CD4-positive, alpha-beta memory T cell (primary cell): ENCODE results near the gene QRICH1. TPM values are rescaled to one million over a fixed set of nuclear protein-coding genes. Genes with fewer than 3 reads are reported as not detected.

Experiments used
- CTCF ChIA-PET: fragments of 350-600 bp; sonication (Branson Sonifier 250); formaldehyde crosslinking; loops from one replicate; lab custom pipeline; 2021; ENCODE audit warnings: inconsistent platforms; ENCODE audit not compliant: partially characterized antibody; lab: Charles Lee
- POLR2A ChIA-PET: fragments of 350-600 bp; sonication (Branson Sonifier 250); formaldehyde crosslinking; loops from one replicate; lab custom pipeline; 2021; ENCODE audit not compliant: partially characterized antibody; lab: Charles Lee
- DNase-seq, 5 donors: peaks; one replicate each; pipeline versions ENCODE4 v3.0.0 to v3.0.0-alpha.2; 2020 to 2022; ENCODE audit warnings: mixed read lengths in 1 of 5
- H3K27ac ChIP-seq: one replicate; pipeline ENCODE4 v1.7.0; 2013; ENCODE audit warnings: low read depth, low read length
- H3K27me3 ChIP-seq: 2 replicates; pipeline ENCODE4 v1.7.0; 2013; ENCODE audit warnings: mild to moderate bottlenecking, low read length, moderate library complexity; ENCODE audit not compliant: insufficient read depth
- H3K36me3 ChIP-seq: 2 replicates; pipeline ENCODE4 v1.7.0; 2013; ENCODE audit warnings: mild to moderate bottlenecking, low read length, moderate library complexity; ENCODE audit not compliant: insufficient read depth
- H3K4me1 ChIP-seq: 2 replicates; pipeline ENCODE4 v1.7.0; 2013; ENCODE audit warnings: mild to moderate bottlenecking, low read length, moderate library complexity; ENCODE audit not compliant: insufficient read depth
- H3K4me3 ChIP-seq, 2 donors: one replicate each; pipeline ENCODE4 v1.7.0; 2013; ENCODE audit warnings: low read length in 2 of 2, mild to moderate bottlenecking in 1 of 2
- H3K9me3 ChIP-seq, 2 donors: one replicate each; pipeline ENCODE4 v1.7.0; 2013; ENCODE audit warnings: low read length in 2 of 2, control low read depth in 1 of 2; ENCODE audit not compliant: control insufficient read depth in 1 of 2
- H3K27ac Mint-ChIP-seq, 7 donors: one replicate each; pipeline ENCODE4 v1.8.0; 2020 to 2021; ENCODE audit warnings: mixed read lengths in 7 of 7, mild to moderate bottlenecking in 6 of 7, inconsistent platforms in 3 of 7, moderate library complexity in 3 of 7
- H3K27me3 Mint-ChIP-seq, 2 donors: one replicate each; pipeline ENCODE4 v1.8.0; 2020 to 2021; ENCODE audit warnings: mixed read lengths in 2 of 2
- H3K36me3 Mint-ChIP-seq, 2 donors: one replicate each; pipeline ENCODE4 v1.8.0; 2020 to 2021; ENCODE audit warnings: mixed read lengths in 2 of 2, inconsistent platforms in 1 of 2, mild to moderate bottlenecking in 1 of 2
- H3K4me1 Mint-ChIP-seq, 4 donors: one replicate each; pipeline ENCODE4 v1.8.0; 2020 to 2021; ENCODE audit warnings: mixed read lengths in 4 of 4, mild to moderate bottlenecking in 1 of 4
- H3K4me3 Mint-ChIP-seq, 8 donors: one replicate each; pipeline ENCODE4 v1.8.0; 2020 to 2021; ENCODE audit warnings: mixed read lengths in 8 of 8, mild to moderate bottlenecking in 7 of 8, moderate library complexity in 6 of 8, inconsistent platforms in 3 of 8
- H3K9me3 Mint-ChIP-seq, 8 donors: one replicate each; pipeline ENCODE4 v1.8.0; 2020 to 2021; ENCODE audit warnings: mixed read lengths in 8 of 8, mild to moderate bottlenecking in 5 of 8, inconsistent platforms in 3 of 8, moderate library complexity in 1 of 8
- intact Hi-C: fragments of 100-400 bp; cut with micrococcal nuclease; formaldehyde crosslinking; loops from one replicate; pipeline ENCODE4 v1.15.1; 2023
- polyA plus RNA-seq, 2 donors: library from polyadenylated mRNA; unstranded; fragments of 300-500 nt; fragmentation: Illumina TruSeq; gene quantifications; one replicate each; pipeline ENCODE4 v1.2.3, GENCODE V29; 2021
- total RNA-seq, 2 experiments: library from RNA; stranded (reverse); gene quantifications; one replicate each; pipeline ENCODE4 v1.2.3, GENCODE V29; 2021

QRICH1 gene
- total and polyA plus RNA-seq, 4 experiments from 2014 or later: 18.6 to 177 (median 102) TPM

DNA sequence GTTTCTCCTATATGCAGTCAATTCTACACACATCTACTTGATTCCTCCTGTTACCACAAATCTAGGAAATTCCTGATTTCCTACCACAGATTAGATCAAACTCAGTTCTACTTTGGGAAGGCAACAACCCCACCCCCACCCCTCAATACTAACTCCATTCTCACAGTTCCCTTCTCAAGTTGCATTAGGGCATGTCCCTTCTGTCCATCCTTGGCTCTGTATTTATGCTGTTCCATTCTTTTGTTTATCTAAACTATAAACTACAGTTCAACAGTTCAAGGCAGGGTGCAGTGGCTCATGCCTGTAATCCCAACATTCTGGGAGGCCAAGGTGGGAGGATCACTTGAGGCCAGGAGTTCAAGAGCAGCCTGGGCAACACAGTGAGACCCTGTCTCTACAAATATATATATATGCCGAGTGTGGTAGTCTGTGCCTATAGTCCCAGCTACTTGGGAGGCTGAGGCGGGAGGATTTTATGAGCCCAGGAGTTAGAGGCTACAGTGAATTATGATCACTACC is 39.5 kb downstream of the QRICH1 start:
- H3K36me3 ChIP-seq: peaks cover 32% of the 10 kb centered on the region
- no peak for DNase-seq
- POLR2A ChIA-PET: no interaction called here
- Mint-ChIP-seq H3K9me3 (no peaks in the 10 kb centered on the region), H3K4me3 (no peak overlapping the region), H3K36me3 (peaks cover 39 to 68% of the 10 kb centered on the region in 2 donors), H3K27ac (peak overlapping the region in 6 of 7 donors; percentile 23 to 78 (median 60)), H3K27me3 (no peaks in the 10 kb centered on the region), H3K4me1 (peaks cover 8 to 27% (median 13%) of the 10 kb centered on the region in 4 donors)
- no peaks in the 10 kb centered on the region for H3K27me3 ChIP-seq
- no peak overlapping the region for H3K4me3 ChIP-seq
- H3K27ac ChIP-seq: no peak overlapping the region
- CTCF ChIA-PET: interaction anchor here (1.0 kb wide), 1 partner anchor 16 kb away, joined by 3 read pairs; no protein-coding TSS in a partner anchor
- H3K4me1 ChIP-seq: no peaks in the 10 kb centered on the region
- intact Hi-C loops: no loop called here
- H3K9me3 ChIP-seq: no peaks in the 10 kb centered on the region

DNA sequence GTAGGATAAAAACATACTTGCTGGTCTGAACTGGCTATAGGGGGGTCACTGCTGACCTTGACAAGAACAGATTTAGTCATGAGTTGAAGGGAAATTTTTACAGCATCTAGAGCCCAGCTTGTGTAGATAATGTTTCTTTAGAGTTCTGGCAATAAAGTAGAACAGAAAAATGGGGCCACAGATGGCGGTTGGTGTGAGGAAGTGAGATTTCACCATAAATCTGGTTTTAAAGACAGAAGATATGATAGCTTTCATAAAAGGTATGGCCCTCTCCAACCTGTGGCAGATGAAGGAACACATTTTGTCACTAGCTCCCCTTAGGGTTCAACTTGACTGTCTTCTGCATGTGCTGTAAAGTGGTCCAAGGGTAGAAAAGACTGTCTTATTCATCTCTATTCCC is 40.3 kb downstream of the QRICH1 start:
- Mint-ChIP-seq H3K9me3 (no peaks in the 10 kb centered on the region), H3K4me1 (peaks cover 8 to 27% (median 13%) of the 10 kb centered on the region in 4 donors), H3K27ac (peak overlapping the region in 1 of 7 donors; percentile 29), H3K36me3 (peaks cover 39 to 68% of the 10 kb centered on the region in 2 donors), H3K27me3 (no peaks in the 10 kb centered on the region), H3K4me3 (no peak overlapping the region)
- Histone ChIP-seq H3K4me1 (no peaks in the 10 kb centered on the region), H3K27ac (no peak overlapping the region), H3K4me3 (no peak overlapping the region), H3K36me3 (peaks cover 32% of the 10 kb centered on the region), H3K9me3 (no peaks in the 10 kb centered on the region), H3K27me3 (no peaks in the 10 kb centered on the region)
- CTCF ChIA-PET: no interaction called here
- no peak for DNase-seq
- intact Hi-C loops: no loop called here
- POLR2A ChIA-PET: no interaction called here

DNA sequence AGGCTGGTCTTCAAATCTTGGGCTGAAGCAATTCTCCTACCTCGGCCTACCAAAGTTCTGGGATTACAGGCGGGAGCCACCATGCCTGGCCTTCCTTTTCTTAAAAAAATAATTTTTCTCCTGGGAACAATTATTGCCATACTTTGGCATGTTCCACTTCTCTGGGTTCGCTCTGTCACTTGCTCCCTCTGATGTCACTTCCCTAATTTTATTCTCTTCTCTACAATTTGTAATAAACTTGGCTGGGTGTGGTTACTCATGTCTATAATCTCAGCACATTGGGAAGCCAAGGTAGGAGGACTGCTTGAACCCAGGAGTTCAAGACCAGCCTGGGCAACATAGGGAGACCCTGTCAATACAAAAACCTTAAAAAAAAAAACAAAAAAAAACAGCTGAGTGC is 58.6 kb downstream of the QRICH1 start:
- Histone ChIP-seq H3K27me3 (no peaks in the 10 kb centered on the region), H3K4me3 (no peak overlapping the region), H3K27ac (no peak overlapping the region), H3K4me1 (no peaks in the 10 kb centered on the region), H3K9me3 (no peaks in the 10 kb centered on the region), H3K36me3 (peaks cover 31% of the 10 kb centered on the region)
- Mint-ChIP-seq H3K9me3 (no peaks in the 10 kb centered on the region), H3K27me3 (no peaks in the 10 kb centered on the region), H3K27ac (peak overlapping the region in 1 of 7 donors; percentile 79), H3K36me3 (peaks cover 38 to 52% of the 10 kb centered on the region in 2 donors), H3K4me3 (no peak overlapping the region), H3K4me1 (peaks cover 0 to 6% (median 0%) of the 10 kb centered on the region in 4 donors)
- ChIA-PET POLR2A (no interaction called here), CTCF (no interaction called here)
- intact Hi-C loops: no loop called here
- no peak for DNase-seq

DNA sequence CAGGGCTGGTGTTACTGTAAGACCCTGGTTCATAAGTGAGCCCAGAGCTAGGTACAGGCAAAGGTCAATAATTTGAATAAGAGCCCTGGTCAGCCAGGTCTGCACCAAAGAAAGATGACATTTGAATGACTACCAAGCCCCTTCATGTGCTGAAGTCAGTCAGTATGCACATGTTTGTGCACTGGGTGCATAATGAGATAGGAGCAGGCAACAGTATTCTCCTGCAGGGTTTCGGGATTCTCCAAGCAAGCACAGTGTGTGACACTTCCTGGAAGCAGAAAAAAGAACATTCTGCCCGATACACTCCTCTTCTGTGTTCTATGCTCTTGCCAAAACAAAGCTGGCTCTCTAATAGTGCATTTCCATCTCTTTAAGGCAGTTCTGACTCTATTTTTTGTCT is 59.2 kb downstream of the QRICH1 start:
- peaks cover 31% of the 10 kb centered on the region for H3K36me3 ChIP-seq
- POLR2A ChIA-PET: interaction anchor here (0.6 kb wide), 2 partner anchors 17 to 730 kb away, joined by 3 read pairs; no protein-coding TSS in a partner anchor
- peak overlapping the region in 4 of 7 donors; percentile 30 to 58 (median 44) for H3K27ac Mint-ChIP-seq
- H3K9me3 ChIP-seq: no peaks in the 10 kb centered on the region
- H3K27me3 Mint-ChIP-seq: no peaks in the 10 kb centered on the region
- no peaks in the 10 kb centered on the region for H3K9me3 Mint-ChIP-seq
- peaks cover 1% of the 10 kb centered on the region for H3K4me1 ChIP-seq
- peaks cover 0 to 7% (median 2%) of the 10 kb centered on the region in 4 donors for H3K4me1 Mint-ChIP-seq
- H3K27ac ChIP-seq: no peak overlapping the region
- H3K27me3 ChIP-seq: no peaks in the 10 kb centered on the region
- no peak for DNase-seq
- no peak overlapping the region for H3K4me3 ChIP-seq
- intact Hi-C loops: no loop called here
- CTCF ChIA-PET: interaction anchor here (1.3 to 1.5 kb wide), 2 partner anchors 13 to 45 kb away, joined by 4 to 6 read pairs; partner anchors contain the start of genes NDUFAF3 and P4HTM
- no peak overlapping the region for H3K4me3 Mint-ChIP-seq
- peaks cover 35 to 52% of the 10 kb centered on the region in 2 donors for H3K36me3 Mint-ChIP-seq

DNA sequence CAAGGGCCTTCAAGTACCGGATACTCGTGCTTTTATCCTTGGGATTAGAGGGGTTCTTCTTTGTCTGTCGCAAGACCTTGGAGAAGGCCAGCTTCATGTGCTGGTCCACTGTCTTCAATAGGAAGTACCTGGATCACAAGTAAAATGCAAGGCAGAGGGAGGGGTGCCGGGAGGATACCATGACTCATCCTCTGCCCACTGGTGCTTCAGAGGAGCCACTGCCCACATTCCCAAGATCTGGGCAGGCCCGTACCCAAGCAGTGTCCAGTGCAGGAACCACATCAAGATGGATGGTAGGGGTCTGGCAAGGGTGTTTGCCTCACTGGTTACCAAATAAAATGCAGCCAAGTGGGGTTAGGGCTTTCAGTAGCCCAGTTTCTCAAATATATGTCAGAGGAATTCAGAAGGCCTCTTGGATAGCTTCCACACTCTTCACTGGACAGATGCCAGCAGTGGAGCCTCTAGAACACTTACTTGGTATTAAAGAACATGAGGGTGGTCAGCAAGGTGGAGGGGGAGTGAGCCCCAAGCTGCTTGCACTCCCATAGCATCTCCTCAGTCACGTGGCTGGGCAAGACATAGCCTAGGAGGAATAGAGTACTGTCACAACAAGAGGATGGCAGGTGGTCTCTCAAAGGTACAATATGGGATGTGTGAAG is 61.1 kb downstream of the QRICH1 start:
- peaks cover 17% of the 10 kb centered on the region for H3K4me1 ChIP-seq
- Mint-ChIP-seq H3K27me3 (no peaks in the 10 kb centered on the region), H3K36me3 (peaks cover 35 to 58% of the 10 kb centered on the region in 2 donors), H3K9me3 (peaks cover 0 to 4% (median 0%) of the 10 kb centered on the region in 8 donors), H3K27ac (peak overlapping the region in 2 of 7 donors; percentile 4 to 55), H3K4me1 (peaks cover 14 to 22% (median 18%) of the 10 kb centered on the region in 4 donors), H3K4me3 (no peak overlapping the region)
- no peak for DNase-seq
- POLR2A ChIA-PET: interaction anchor here (2.1 to 4.2 kb wide), 2 partner anchors 11 to 25 kb away, joined by 9 to 24 read pairs; partner anchors contain the start of genes NDUFAF3 and WDR6
- H3K4me3 ChIP-seq: no peak overlapping the region
- H3K27ac ChIP-seq: no peak overlapping the region
- CTCF ChIA-PET: interaction anchor here (1.0 to 3.5 kb wide), 2 partner anchors 44 to 45 kb away, joined by 3 to 12 read pairs; no protein-coding TSS in a partner anchor
- H3K9me3 ChIP-seq: no peaks in the 10 kb centered on the region
- intact Hi-C loops: no loop called here
- peaks cover 31% of the 10 kb centered on the region for H3K36me3 ChIP-seq
- H3K27me3 ChIP-seq: no peaks in the 10 kb centered on the region

DNA sequence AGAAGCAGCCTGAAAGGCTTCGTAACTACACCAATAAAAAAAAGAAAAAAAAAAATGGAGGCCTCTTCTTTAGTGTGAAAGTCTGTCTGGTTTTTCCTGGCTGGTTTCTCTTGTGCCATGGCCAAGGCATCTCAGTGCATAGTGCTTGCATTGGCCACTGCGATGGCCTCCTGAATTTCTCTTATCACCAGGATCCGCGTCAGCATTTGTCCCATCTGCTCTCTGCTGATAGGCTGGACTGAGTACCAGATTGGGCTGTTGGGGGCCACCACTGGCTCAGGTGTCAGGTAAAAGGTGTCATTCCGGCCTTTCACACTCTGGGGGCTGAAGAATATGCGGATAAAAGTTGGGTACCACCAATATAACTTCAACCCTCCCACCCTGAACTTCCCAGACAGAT is 63.5 kb downstream of the QRICH1 start:
- no peaks in the 10 kb centered on the region for H3K27me3 Mint-ChIP-seq
- H3K27ac Mint-ChIP-seq: peak overlapping the region in 6 of 7 donors; percentile 38 to 100 (median 86)
- H3K36me3 ChIP-seq: peaks cover 45% of the 10 kb centered on the region
- CTCF ChIA-PET: interaction anchor here (0.6 kb wide), 1 partner anchor 19 kb away, joined by 3 read pairs; no protein-coding TSS in a partner anchor
- POLR2A ChIA-PET: interaction anchor here (1.5 to 4.2 kb wide), 3 partner anchors 9 to 41 kb away, joined by 5 to 24 read pairs (median 9); partner anchors contain the start of genes NDUFAF3, P4HTM and WDR6
- H3K4me3 Mint-ChIP-seq: no peak overlapping the region
- peaks cover 35 to 56% of the 10 kb centered on the region in 2 donors for H3K36me3 Mint-ChIP-seq
- no peak overlapping the region for H3K4me3 ChIP-seq
- H3K9me3 ChIP-seq: no peaks in the 10 kb centered on the region
- H3K27me3 ChIP-seq: no peaks in the 10 kb centered on the region
- H3K4me1 ChIP-seq: peaks cover 21% of the 10 kb centered on the region
- peak overlapping the region; percentile 93 for H3K27ac ChIP-seq
- intact Hi-C loops: no loop called here
- H3K9me3 Mint-ChIP-seq: peaks cover 0 to 4% (median 0%) of the 10 kb centered on the region in 8 donors
- peaks cover 16 to 40% (median 24%) of the 10 kb centered on the region in 4 donors for H3K4me1 Mint-ChIP-seq
- no peak for DNase-seq

DNA sequence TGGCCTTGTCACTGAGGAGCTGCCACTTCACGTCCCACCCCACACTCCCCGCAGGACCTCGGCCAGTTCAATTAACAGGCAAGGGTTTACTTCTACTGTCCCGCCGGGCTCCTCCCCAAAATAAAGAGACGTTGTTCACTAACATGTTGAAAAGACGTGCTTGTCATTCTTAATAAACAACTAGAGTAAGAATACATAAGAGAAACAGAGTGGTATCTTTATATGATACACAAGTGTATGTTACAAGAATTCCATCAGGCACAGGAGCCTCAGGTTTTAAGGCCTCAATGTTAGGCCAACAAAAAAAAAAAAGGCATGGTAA is 64.3 kb downstream of the QRICH1 start:
- ChIA-PET CTCF (interaction anchor here (0.9 to 4.1 kb wide), 6 partner anchors 12 to 65 kb away, joined by 3 to 61 read pairs (median 6); partner anchors contain the start of genes P4HTM, QRICH1 and WDR6), POLR2A (interaction anchor here (0.6 to 17.6 kb wide), 27 partner anchors 8 to 440 kb away, joined by 3 to 629 read pairs (median 4); partner anchors contain the start of genes ARIH2, CCDC71, DAG1 and DALRD3)
- no peak for DNase-seq
- intact Hi-C loops: loop anchor here (1.0 to 10.0 kb wide), 6 partner anchors 8 to 315 kb away; partner anchors contain the start of genes USP4 and WDR6
- Mint-ChIP-seq H3K27ac (peak overlapping the region; percentile 94 to 100 (median 99)), H3K9me3 (peaks cover 0 to 4% (median 0%) of the 10 kb centered on the region in 8 donors), H3K4me3 (peak overlapping the region; percentile 90 to 97 (median 92)), H3K27me3 (no peaks in the 10 kb centered on the region), H3K4me1 (peaks cover 16 to 46% (median 24%) of the 10 kb centered on the region in 4 donors), H3K36me3 (peaks cover 33 to 58% of the 10 kb centered on the region in 2 donors)
- H3K9me3 ChIP-seq: no peaks in the 10 kb centered on the region
- peaks cover 49% of the 10 kb centered on the region for H3K36me3 ChIP-seq
- peak overlapping the region in 1 of 2 donors; percentile 77 for H3K4me3 ChIP-seq
- peak overlapping the region; percentile 93 for H3K27ac ChIP-seq
- H3K27me3 ChIP-seq: no peaks in the 10 kb centered on the region
- H3K4me1 ChIP-seq: peaks cover 21% of the 10 kb centered on the region
